ENCODE measurements around the gene HHAT.
A peak's percentile ranks its signal among the peaks of the same experiment; 100 is the strongest.

HHAT gene

DNA sequence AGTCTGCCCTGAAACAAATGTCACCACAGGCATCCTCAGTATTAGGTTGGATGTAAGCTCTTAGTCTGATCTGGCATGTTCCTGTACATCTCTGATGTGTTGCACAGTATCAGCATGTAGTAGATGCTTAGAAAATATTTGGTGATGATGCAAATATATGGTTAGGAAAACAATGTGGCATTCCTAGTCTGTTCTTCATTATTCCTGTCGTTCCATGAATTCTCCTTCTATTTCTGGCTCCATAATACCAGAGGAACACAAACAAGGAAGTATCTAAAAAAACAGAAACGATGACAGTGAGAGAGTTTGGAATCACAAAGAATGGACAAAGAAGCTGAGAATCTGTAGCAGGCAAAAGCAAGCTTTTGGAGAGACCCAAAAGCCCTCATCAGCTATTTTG lies 236.6 kb downstream of the HHAT start:
- DNase-seq = no peak

DNA sequence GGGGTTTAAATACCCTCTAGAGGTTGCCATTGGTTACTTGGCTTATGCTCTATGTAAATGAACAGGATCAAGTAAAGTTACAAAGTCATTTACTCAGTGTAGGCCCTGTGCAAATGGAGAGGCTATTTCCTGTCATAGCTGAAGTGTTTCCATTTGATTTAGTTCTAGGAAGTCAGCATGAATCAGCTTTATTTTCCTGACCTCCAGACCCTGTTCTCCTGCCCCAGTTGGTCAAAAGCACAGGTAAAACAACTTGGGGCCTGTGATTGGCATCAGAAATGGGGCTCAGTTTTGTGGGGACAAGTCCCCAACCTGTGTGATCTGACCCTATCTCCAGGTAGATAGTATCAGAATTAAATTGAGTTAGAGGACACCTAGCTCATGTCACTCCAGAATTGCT lies 239.9 kb downstream of the HHAT start:
- no peak for DNase-seq

DNA sequence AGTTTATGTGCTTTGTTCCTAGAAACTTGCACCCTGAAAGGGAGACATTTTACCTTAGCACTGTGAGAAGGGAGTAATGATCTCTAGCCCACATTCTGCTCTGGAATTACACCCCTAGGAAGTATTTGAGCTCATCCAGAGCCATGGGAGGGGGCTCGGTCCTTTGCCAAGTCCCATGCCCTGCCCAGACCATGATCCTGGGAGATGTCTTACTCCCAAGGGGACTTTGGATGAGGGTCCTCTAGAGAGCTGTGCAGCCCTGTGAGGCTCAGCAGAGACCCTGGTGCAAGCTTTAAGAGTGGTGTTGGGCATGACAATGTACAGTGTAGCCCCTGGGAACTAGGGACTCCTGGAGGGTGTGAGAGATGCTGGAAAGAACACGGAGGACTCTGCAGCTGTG lies 241.4 kb downstream of the HHAT start:
- DNase-seq = no peak

- DNase-seq = no peak
Measured at GRCh38 chr1:210571356-210572284, 242.9 kb downstream of the HHAT start.

DNA sequence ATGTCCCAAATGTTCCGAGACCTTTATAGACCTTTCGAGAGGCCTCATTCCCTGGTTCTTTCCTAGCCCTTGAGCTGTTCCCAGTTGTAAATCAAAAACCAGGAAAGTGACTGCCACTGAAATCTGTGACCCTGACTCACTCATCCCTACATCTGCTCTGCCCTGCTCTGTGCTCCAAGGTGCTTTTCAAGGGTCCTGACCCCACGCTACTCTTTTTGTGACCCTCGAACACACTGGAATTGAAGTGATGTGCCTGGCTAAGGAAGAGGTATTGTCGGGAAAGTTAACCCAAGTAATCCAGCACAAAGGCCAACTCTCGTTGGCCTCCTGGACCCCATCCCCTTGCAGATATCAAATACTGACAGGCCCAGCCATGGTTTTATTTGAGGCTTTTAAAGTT lies 244.4 kb downstream of the HHAT start:
- no peak for DNase-seq

GRCh38 chr1:210582205-210582970 lies 253.7 kb downstream of the HHAT start:
- no peak for DNase-seq

DNA sequence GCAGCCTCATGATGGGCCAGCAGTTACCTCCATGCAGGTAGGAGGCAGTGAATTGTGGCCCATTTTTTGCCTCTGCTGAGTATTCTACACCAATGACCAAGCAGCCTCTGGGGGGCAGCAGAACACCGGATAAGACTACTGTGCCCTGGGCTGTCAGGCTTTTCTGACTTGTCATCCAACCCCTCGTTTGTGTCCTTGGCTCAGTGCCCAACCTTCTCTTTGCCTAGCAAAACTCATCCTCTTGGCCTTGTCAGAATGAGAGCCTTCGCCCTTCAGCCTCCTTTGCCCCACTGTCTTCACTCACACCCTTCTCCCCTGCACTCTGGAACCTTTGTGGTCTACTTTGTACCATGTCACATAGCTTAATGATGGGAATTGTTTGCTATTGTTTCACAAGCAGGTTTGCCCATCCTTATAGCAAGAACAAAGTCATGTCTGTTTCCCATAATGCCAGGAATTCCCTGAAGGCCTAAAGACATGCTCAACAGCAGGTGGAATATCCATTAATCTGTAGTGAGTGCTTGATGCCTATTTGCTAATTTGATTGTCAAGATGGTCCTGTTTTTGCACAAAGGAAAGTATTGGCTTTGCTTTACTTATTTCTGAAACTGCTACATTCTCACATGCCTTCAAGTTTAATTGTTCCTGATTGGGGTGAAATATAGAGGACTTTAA lies 255.9 kb downstream of the HHAT start:
- peak; percentile 48 for DNase-seq

GRCh38 chr1:210586771-210587170 lies 258.1 kb downstream of the HHAT start:
- DNase-seq = no peak

DNA sequence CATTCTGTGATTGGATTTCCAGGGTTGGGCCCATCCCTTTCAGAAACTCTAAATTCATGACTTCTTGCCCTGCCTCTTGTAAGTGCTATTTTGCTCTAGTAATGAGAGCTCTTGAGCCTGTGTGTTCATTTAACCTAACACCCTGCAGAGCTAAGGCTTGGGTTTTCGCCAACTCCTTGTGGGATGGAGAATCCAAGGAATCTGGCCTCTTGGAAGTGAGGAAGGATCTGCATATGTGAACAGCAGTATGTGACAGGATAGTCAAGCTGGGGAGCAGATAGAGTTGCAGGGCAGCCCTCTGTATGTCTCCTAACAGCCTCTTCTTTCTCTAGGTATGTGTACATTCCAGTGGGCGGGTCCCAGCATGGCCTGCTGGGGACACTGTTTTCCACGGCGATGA lies 258.9 kb downstream of the HHAT start:
- no peak for DNase-seq

- no peak for DNase-seq
Measured at GRCh38 chr1:210588357-210588756, 259.7 kb downstream of the HHAT start.

GRCh38 chr1:210588946-210589345 lies 260.2 kb downstream of the HHAT start:
- DNase-seq = no peak

DNA sequence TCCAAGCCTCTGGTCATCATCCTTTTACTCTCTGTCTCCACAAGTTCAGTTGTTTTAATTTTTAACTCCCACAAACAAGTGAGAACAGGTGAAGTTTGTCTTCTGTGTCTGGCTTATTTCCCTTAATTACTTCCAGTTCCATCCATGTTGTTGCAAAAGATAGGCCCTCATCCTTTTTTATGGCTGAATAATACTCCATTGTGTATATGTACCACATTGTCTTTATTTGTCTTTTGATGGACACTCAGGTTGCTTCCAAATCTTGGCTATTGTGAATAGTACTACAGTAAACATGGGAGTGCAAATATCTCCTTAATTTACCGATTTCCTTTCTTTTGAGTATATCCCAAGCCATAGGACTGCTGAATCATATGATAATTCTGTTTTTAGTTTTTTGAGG lies 262.5 kb downstream of the HHAT start:
- no peak for DNase-seq

GRCh38 chr1:210594605-210595004 lies 265.9 kb downstream of the HHAT start:
- DNase-seq = no peak

- no peak for DNase-seq
Measured at GRCh38 chr1:210596641-210597040, 267.9 kb downstream of the HHAT start.

DNA sequence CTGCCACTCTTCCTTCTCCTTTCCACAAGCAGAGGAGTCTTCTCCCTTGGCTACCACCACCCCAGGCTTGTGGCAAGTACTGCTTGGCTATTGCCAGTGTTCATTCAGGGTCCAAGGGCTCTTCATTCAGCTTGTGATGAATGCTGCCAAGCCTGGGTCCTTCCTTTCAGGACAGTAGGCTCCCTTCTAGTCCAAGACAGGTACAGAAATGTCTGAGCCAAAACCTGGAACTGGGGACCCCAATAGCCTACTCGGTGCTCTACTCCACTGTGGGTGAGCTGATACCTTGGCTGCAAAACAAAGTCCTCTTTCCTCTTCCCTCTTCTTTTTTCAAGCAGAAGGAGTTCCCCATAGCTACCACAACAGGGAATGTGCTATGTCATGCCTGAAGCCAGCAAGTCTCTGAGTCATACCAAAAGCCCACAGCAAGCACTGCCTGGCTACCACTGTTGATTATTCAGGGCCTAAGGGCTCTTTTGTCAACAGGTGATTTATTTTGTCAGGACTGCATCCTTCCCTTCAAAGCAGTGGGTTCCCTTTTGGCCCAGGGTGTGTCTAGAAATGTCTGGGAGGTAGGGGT lies 268.9 kb downstream of the HHAT start:
- no peak for DNase-seq

- no peak for DNase-seq
Measured at GRCh38 chr1:210598135-210598652, 269.5 kb downstream of the HHAT start.

DNA sequence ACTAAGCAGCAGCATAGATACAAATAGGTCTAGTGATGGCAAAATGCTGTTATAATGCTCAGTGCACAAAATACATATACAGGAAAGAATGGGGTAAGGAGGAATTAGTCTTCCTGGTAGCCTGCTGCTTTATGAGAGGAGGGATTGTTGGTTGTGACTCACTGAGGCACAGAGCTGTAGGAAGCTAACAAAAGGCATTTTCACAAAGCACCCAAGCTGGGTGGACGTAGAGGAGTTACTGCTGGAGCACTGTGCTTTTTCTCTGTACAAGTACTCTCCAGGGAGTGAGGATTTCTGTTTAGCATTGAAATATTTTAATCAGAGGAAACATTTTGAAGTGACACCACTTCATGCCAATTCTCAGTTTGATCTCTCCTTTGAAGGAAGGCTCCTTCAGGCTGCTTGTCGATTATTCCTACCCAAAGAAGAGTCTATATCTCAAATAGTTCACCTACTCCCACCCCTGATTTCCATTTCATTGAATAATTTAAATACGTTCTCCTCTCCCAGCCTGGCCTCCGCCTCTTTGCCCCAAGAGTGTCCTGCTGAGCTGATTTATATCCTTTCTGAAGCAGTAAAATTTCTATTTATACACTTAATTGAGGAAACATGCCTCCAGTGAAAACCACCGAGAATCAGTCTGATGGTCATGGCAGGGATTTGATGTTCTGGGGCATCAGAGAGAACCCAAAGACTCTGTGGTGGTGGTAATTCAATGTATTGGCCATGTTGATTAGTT lies 271.9 kb downstream of the HHAT start:
- DNase-seq = no peak

DNA sequence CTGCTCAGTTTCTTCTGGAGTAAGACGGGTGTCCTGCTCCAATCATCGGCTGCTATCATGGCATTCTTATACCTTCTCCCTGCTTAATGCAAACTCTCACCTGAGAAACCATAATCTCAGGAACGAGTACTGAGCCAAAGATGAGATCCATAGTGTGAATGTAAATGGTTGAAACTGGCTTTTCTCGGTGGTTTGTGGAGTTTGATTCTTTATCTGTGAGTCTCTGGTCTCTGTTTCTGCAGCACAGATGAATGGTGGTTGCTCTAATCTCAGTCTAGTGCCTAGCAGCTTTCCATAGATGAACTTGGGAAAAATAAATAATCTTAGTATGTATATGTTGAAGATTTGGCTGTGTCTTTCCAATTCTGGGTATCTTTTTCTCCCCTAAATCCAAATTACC lies 274.4 kb downstream of the HHAT start:
- DNase-seq = no peak

GRCh38 chr1:210605099-210605498 lies 276.4 kb downstream of the HHAT start:
- DNase-seq = no peak

GRCh38 chr1:210607361-210607760 lies 278.7 kb downstream of the HHAT start:
- DNase-seq = no peak

- DNase-seq = no peak
Measured at GRCh38 chr1:210608767-210609166, 280.1 kb downstream of the HHAT start.

GRCh38 chr1:210616356-210616755 lies 287.7 kb downstream of the HHAT start:
- DNase-seq = no peak

Measured in activated T-cell treated with anti-CD3 and anti-CD28 coated beads for 4 hours (primary cell).